Fibroblast of skin of abdomen (primary cell): ENCODE results near the gene FUT3. TPM values are rescaled to one million over a fixed set of nuclear protein-coding genes. Genes with fewer than 3 reads are reported as not detected.
A peak's percentile ranks its signal among the peaks of the same experiment; 100 is the strongest.
"Not testable (repeated sequence)": the region's sequence is repeated elsewhere in the genome, so short reads cannot be mapped to it uniquely, and the experiment has no call there.

Source experiments
- DNase-seq: peaks from one replicate; pipeline ENCODE4 v3.0.0-alpha.2; 2013
- polyA plus RNA-seq, 2 experiments: library from polyadenylated mRNA; unstranded; fragments of 120-200 nt; gene quantifications; one replicate each; pipeline ENCODE4 v1.2.1, GENCODE V29; 2013; ENCODE audit not compliant: insufficient read length in 2 of 2

Gene FUT3
- polyA plus RNA-seq (2013, experiment 1 of 2; ENCODE audit: insufficient read length), result not detected
- 0.19 TPM for polyA plus RNA-seq (2013, experiment 2 of 2; ENCODE audit: insufficient read length)

DNA sequence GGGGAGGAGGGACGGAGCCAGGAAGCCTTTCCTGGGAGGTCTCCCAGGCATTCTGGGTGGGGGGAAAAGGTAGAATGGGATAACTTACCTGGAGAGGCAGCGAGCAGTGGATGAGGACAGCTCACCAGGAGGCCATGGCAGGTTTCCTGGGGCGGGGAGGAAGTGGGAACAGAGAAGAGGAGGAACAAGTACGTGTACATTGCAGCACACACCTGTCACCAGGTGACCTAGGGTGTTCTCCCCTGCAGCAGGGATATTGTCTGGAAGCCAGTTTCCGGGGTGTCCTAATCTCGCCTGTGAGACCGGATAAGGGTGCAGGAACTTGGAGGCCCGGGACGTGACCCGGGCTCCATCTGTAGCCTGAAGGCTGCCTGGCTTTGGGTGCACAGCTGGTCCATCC lies at the start of gene FUT3:
Gene FUT3, minus strand, starts transcription at position 148 of the 400 bp plus-strand sequence.
- DNase-seq, result no peak

DNA sequence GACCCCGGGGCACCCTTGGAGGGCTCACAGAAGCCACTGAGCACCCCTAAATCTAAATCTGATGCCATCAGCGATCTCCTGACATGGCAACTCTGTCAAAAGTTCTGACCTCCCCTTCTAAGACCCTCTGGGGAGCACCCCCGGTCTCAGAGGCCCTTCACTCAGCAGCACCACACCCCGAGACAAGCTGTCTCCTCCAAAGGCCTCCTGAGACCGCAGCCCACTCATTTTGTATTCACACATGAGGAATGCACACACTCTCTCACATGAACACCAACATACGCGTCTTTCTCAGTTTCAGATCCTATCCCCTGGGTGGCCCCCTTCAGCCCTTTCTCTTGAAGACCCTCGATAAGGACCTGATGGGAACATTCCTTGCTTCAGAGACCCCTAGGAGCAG lies 49.7 kb upstream of the FUT3 start:
- no peak for DNase-seq

DNA sequence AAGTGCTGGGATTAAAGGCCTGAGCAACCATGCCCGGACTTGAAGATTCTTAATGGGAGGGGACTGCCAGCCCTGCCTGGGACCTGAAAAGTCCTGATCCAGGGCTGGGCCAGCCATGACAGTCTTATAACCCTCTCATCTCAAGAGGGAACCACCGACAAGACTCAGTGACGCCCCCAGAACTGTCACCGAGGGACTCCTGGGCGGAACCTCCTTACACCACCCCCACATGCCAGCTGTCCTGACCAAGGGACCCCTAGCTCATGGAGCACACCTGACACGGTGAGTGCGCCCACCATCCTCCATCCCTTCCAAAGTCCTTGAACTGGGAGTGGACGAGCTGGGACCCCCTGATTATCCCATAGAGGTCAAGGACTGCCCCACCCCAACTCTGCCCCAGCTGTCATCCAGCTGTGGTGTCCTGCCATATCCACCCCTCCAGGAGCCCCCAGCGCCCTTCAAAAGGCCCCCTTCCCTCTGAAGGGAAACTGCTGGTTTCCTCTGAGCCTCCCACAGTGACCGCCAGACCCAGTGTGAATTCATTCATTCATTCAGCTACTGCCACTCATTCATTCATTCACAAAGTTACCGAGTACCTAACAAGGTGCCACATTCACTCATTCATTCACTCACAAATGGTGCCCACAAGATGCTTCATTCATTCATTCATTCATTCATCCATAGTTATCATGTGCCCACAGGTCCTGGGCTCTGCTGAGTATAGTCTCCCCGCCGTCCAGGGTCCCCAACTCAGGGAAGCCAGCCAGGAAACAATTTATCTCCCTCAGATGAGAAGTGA lies 48.7 kb upstream of the FUT3 start:
- no peak for DNase-seq

DNA sequence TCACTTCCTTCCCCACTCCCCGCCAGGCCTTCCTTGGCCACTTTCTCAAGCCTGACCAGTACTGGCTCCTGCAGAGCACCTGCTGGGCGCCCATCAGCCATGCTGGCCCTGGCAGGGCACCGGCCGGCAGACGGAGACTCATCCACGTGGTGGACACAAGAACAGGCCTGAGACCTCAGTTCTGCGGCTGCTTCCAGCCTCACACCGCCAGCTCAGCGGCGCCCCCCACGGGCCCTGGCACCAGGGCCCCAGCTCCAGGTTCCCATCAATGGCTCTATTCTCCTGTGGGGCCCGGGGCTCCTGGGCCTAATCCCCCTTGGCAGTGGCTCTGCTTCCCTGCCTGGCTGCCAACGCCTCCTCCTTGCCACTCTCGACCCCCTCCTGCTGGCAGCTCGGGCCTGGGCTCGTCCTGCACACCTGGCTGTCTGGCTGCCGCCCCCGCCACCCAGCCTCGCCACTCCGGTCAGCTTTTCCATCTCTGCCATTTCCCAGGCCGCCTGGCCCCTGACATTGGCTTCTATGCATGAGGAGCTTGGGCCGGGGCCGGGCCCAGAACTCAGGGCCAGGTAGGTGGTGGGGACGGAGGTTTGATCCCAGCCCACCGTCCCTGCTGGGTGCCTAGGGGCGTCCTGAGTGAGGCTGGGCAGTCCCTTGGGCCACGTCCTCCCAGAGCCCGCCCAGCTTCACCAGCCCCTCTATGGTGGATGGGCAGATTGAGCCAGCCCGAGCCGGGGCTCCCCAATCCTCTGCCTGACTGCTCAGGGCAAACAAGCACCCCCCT lies 46.1 kb upstream of the FUT3 start:
- no peak for DNase-seq

DNA sequence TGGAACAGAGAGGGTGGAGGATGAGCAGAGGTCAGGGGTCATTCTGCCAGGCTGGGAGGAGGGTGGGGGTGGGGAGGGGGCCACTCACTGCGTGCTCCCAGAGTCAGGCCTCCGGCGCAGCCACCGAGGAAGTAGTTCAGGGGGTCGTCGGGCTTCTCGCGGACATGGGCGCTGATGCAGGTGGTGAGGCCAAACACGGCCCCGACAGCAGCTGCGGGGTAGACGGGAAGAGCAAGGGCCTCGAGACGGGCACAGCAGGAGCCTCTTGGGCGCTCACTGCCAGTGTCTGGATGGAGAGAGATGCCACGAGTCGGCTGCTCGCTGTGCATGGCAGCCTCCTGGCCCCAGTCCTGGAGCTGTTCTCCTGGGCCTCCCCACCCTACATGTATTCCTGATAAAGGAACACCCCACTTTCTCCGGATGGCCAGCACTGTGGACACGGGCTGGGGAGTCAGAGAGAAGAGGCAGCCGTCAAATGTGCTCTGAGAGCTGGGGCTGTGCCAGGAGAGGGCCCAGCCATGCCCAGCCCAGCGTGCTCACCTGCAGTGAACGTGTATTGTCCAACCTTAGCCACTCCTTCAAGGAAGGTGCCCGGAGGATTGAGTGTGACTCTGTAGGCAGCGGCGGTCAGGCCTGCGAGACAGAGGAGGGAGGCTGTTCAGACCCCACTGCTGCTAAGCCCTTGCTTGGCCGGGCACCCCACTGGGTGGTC lies 45.3 kb upstream of the FUT3 start:
- no peak for DNase-seq

DNA sequence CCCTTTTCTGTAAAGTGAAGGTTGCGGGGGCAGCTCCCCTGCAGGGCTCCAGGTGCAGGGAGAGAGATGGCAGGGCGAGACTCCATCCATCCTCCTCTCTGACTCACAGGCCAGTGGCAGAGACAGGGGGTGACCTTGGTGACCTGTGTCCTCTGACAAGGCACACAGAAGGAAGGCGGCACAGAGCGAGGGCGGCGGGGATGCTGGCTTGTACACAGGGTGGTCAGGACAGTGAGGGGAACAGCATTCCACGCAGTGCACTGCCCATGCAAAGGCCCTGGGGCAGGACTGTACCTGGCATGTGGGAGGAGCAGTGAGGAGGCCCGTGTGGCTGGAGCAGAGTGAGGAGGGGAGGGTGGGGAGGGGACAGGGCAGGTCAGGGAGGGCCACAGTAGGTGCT lies 44.6 kb upstream of the FUT3 start:
- no peak for DNase-seq

DNA sequence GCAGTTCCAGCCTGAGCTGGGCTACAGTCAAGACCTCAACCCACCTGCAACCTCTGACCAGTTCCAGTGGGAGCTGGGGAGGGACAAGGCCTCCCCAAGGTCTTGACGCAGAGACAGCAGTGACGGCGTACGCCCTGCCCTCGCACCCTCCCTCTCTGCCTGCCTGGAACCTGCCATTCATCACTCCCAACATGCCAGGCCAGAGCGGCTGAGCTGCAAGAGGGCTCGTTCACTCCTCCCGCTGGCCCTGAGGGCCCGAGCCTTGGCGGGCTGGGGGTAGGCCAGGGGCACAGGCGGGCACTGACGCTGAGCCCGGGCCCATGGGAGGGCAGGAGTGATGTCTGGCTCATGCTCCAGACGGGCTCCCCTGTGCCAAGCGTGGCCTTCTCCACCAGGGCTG lies 44.2 kb upstream of the FUT3 start:
- no peak for DNase-seq

DNA sequence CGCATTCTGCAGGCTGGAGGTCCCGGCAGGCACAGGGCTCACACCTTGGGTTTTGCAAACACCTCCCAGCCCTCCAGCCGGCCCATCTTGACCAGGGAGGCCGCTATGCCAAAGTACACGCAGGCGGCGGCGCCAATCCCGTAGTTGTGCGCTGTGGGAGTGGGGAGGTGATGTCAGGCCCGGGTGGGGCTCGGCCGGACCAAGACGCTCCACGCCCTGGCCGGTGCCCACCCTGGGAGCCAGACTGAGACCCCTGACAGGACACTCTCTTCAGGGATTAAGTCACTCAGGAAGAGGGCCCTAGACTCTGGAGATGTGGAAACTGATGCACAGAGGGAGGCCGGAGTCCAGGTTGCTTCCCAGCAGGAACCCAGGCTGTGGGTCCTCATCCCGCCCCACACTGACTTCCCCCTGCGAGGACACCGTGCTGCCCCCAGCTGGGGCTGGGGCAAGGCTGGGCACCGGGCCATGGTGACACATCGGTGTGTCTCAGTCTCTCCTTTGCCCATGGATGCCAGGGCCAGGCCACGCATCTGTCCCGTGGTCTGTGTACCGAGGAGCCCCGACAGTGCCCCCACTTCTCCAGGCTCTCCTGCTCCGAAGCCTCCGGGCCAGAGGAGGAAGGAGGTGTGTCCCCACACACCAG lies 43.6 kb upstream of the FUT3 start:
- DNase-seq, result no peak

DNA sequence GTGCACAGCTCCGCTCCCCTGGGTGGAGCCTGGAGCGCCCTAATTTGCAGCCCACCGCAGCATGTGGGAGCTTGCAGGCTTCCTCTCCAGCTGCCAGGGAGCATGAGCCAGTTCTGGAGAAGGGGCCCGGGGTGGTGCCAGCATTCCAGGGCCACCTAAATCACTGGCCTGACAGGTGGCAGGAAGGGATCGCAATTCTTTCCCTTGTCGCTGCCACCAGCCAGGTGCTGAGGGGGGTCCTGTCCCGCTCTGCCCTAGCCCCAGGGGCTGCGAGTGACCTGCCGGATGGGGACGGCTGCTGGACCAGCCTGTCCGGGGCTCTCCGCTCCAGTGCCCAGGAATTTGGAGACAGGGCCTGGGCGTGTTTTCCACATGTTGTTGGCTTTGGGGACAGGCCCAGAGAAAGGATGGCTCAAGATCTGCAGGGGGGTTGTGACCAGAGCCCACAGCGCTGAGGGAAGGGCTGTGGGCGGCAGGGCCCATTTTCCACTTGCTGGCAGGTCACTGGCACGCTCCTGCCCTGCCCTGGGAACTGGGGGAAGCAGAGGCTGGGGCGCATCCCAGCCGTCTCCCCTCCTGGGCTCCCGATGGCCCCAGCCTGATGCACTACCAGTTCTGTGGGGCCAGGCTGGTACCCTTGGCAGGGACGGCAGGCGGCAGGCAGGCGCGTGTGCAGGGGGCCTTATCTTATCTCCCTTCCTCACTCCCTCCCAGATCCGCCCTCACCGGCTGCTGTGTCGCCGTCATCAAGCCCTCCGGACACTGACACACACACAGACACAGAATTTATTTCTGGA lies 42.9 kb upstream of the FUT3 start:
- no peak for DNase-seq

DNA sequence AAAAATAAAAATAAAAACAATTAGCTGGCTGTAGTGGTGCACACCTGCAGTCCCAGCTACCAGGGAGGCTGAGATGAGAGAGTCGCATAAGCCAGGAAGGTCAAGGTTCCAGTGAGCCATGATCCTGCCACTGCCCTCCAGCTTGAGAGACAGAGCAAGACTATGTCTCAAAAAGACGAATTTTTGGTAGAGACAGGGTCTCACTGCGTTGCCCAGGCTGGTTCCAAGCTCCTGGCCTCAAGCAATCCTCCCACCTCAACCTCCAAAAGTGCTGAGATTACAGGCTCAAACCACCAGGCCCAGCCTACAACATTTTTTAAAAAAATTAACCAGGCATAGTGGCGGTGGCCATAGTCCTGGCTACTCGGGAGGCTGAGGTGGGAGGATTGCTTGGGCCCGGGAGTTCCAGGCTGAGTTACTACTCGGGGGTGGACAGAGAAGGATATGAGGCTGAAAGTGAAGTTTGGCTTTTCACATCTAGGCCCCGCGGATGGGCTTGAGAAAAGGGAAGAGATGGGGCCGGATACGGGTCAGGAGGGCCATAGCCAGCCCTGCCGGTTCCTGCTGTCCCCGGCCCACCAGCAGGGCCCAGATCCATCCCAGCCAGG lies 42.2 kb upstream of the FUT3 start:
- DNase-seq, result no peak

DNA sequence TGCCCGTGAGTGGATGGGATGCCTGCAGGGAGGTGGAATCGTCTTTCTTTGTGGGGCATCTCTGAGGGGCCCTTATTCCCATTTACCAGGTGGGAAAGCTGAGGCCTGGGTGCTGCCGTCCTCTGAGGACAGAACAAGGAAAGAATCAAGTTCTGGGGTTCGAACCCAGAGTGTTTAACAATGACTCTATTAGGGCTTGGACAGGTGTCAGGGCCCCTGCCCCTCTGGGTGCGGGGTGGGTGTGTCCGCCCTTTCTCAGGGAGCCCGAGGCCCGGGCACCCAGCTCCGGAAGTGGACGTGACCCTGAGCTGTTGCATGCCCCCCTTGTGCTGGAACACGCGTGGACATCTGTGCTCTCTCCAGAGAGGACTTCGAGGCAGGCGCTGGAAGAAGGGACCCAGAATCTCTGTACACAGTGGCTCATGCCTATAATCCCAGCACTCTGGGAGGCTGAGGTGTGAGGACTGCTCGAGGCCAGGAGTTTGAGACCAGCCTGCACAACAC lies 41.6 kb upstream of the FUT3 start:
- DNase-seq, result no peak

DNA sequence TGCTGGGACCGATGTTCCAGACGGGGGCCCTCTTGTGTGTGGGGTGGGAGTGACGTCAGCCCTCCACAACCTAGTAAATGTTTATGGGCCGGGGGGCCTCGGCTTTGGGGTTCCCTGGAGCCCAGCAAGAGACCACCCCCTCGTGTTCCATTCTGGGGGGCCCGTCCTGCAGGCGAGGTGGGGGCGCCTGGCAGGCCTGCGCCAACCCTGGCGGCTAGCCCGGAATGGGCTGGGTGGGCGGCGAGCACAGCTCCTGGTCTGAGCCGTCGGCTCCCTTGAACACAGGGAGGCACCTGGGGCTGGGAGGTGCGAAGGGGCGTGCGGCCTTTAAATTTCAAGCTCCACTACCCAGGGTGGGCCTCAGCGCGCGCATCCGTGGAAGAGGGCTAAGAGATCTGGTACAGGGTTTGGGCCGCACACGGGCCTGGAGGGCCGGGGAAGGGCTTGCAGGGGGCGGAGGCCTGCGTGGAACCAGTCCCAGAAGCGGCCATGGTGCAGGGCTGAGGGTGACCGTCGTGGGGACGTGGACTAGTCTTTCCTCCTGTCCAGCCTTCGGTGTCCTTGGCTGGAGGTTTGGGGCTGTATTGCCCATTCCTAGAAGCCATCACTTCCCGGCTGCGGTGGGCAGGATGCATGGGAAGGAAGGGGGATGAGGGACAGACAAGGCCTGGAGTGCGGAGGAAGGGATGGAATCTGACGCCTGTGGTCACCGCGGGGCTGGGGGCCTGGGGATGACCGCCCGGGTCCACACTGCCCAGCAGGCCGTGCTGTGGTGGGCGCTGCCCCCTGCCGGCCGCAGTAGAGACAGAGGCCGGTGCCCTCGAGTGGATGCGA lies 40.9 kb upstream of the FUT3 start:
- peak; percentile 25 for DNase-seq

DNA sequence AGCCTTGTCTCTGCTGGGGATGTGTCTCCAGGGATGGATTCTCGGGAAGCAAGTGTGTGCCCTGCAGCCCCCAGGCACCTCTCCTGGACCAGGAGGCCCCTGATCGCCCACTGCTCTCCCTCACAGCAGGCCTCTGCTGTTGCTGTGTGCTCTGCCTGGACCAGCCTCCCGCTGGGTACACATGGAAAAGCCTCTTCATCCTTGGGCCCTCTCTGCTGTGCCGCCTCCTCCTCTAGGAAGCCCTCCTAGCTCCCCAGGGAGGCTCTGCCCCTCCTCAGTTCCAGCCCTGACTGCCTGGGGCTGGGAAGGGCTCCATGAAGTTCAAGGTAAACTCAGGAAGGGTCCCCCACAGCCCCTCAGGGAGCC lies 40.3 kb upstream of the FUT3 start:
- DNase-seq, result no peak

DNA sequence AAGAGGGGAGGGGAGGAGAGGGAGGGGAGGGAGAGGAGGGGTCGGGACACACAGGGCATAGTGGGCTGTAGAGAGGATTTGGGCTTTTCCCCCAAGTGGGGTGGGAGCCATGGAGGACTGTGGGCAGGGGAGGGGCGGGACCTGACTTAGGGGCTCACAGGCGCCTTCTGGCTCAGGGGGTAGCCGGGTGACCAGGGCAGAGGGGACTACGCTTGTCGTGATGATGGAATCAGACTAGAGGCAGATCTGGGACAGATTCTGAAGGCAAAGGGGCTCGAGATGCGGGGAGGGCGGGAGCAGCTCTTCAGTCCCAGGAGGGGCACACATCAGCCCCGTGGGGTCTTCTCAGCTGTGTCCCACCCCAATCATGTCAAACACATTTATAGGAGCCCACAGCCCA lies 38.9 kb upstream of the FUT3 start:
- DNase-seq, result no peak

DNA sequence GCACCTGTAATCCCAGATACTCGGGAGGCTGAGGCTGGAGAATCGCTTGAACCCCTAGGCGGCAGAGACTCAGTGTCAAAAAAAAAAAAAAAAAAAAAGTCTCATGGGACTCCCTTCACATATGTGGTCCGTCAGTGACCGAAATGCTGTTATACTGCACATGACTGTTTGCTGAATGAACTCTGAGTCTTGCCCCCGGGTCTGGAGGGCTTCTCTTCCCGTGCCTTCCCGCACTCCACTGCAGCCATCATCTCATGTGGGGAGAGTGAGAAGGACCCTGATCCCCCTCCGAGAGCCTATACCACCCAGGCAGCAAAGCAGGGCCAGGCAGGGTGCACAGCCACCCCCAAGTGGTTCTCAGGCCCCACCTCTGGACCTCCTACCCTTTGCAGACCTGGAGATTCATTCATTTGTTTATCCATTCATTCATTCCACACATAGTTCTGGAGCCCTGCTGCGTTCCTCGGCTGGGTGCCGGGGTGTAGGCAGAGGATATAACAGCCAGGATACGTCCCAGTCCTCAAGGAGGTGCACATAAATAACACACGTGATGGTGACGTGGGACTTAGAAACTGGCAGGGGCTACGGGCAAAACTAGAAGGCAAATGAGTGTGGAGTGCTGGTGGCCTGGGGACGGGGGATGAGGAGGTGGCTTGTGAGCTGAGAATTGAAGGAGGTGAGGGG lies 38.2 kb upstream of the FUT3 start:
- peak; percentile 25 for DNase-seq

DNA sequence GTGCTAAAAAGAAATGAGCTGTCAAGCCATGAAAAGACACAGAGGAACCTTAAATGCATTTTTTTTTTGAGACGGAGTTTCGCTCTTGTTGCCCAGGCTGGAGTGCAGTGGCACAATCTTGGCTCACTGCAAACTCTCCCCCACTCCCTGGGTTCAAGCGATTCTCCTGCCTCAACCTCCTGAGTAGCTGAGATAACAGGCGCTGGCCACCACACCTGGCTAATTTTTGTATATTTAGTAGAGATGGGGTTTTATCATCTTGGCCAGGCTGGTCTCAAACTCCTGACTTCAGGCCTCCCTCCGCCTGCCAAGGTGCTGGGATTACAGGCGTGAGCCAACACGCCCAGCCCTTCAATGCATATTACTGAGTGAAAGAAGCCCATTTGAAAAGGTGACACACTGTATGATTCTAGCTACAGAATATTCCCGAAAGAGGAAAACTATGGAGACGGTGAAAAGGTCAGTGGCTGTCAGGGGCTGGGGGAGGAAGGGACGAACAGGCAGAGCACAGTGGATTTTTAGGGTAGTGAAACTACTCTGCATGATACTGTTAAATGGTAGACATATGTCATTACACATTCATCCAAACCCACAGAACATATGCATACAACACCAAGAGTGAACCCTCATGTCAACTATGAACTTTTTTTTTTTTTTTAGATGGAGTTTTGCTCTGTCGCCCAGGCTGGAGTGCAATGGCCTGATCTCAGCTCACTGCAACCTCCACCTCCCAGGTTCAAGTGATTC lies 33.0 kb upstream of the FUT3 start:
- DNase-seq, result not testable (repeated sequence)

DNA sequence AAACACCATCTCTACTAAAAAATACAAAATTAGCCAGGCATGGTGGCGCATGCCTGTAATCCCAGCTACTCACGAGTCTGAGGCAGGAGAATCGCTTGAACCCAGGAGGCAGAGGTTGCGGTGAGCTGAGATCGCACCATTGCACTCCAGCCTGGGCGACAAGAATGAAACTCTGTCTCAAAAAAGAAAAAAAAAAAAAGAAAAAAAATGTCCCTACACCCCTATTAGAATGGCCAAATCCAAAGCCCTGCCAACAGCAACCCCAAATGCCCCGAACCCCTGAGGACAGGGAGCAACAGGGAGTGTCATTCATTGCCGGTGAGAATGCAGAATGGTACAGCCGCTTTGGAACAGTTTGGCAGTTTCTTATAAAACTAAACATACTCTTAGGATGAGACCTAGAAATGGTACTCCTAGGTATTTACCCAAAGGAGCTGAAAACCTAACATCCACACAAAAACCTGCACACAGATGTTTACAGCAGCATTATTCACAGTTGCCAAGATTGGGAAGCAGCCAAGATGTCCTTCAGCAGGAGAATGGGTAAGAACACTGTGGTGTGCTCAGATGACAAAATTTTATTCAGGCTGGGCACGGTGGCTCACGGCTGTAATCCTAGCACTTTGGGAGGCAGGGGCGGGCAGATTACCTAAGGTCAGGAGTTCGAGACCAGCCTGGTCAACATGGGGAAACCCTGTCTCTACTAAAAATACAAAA lies 32.1 kb upstream of the FUT3 start:
- not testable (repeated sequence) for DNase-seq

DNA sequence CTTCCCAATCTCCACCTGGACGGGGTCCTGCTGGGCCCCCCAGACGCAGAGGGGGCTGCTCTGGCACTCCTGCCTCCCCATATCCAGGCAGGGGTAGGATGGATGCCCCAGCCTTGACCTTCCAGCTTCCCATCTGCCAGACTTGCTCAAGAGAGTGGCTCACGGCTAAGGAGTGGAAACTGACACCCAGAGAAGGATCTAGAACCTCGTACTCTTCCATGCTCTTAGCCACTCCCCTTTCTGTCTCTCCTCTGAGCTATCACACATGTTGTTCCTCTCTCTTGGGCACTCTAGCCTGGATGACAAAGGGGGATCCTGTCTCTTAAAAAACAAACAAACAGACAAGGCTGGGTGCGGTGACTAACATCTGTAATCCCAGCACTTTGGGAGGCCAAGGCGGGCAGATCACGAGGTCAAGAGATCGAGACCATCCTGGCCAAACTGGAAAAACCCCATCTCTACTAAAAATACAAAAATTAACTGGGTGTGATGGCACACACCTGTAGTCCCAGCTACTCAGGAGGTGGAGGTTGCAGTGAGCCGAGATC lies 31.2 kb upstream of the FUT3 start:
- no peak for DNase-seq
